GM21526 (cell line): Measurements from ENCODE around the gene NME1.
"Not testable (repeated sequence)": the region's sequence is repeated elsewhere in the genome, so short reads cannot be mapped to it uniquely, and the experiment has no call there.

Experiments
- ATAC-seq: cut with Tn5 transposase; IDR thresholded peaks from one replicate; pipeline ENCODE4 v1.9.1; 2021; ENCODE audit warnings: moderate library complexity; ENCODE audit not compliant: unreplicated experiment, low FRiP score

NME1 gene

DNA sequence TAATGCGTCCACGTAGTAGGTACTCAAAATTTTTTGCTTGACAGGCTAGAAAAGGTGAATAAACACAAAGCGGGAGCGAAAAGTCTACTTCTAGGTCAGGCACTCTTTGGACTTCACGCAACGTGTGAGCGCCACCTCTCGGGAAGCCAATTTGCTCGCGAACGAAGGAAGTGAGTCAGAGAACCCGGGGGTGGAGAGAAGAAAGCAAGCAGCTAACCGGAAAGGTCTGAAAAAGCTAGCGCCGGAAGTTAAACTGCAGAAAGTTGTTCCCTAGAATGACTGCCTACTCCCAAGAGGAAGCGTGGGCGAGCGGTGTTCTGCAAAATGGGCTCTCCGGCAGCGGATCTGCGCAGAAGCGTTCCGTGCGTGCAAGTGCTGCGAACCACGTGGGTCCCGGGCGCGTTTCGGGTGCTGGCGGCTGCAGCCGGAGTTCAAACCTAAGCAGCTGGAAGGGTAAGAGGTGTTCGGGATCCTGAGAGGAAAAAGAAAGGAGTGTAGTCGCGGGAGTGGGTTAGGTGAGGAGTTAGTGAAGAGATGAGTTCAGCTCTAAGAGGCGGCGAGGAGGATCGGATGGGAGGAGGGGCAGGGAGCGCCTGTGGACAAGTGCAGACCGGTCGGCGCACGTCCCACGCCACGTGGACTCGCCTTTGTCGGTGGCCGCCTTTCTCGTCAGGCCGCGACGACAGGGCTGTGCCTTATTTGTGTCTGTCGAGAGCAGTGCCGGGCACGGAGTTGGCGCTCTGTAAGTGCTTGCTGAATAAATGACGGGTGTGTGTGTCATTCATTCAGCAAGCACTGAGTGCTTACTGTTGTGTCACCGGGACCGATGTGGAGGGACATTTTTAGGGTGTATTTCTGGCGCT is at the start of gene NME1:
Gene NME1, plus strand, starts transcription at position 350 of the 863 bp plus-strand sequence. CDS start 2,096 bp downstream, outside the sequence.
- peak; percentile 88 for ATAC-seq

DNA sequence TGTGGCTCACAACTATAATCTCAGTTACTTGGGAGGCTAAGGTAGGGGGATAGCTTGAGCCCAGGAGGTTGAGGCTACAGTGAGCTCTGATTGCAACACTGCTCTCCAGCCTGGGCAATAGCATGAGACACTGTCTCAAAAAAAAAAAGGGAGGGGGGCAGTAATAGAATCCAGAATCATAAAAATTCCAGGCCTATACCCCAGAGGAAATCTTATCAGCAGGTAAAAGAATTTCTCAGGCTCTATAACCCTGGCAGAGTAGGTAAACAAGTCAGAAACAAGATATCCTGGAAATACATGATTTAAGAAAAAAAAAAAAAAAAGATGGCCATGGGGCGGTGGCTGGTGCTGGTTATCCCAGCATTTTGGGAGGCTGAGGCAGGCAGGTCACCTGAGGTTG is 45.6 kb upstream of the NME1 start:
- ATAC-seq: no peak

DNA sequence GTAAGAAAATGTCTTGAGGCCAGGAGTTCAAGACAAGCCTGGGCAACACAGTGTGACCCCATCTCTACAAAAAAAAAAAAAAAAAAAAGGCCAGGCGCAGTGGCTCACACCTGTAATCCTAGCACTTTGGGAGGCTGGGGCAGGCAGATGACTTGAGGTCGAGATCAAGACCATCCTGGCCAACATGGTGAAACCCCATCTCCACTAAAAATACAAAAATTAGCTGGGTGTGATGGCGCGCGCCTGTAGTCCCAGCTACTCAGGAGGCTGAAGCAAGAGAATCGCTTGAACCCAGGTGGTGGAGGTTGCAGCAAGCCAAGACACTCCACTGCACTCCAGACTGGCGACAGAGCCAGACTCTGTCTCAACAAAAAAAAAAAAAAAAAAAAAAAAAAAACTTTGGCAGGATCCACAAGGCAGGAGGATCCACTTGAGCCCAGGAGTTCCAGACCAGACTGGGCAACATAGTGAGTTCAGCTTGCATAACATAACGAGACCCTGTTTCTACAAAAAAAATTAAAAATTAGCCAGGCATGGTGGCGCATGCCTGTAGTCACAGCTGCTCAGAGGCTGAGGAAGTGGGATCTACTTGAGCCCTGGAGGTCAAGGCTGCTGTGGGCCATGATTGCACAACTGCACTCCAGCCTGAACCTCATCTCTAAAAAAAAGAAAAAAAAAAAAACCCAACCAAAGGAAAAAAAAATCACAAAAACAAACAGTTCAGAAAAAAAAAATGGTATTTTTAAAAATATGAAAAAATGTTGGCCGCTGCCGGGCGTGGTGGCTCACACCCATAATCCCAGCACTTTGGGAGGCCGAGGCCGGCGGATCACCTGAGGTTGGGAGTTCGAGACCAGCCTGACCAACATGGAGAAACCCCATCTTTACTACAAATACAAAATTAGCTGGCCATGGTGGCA is 40.8 kb upstream of the NME1 start:
- ATAC-seq: not testable (repeated sequence)

DNA sequence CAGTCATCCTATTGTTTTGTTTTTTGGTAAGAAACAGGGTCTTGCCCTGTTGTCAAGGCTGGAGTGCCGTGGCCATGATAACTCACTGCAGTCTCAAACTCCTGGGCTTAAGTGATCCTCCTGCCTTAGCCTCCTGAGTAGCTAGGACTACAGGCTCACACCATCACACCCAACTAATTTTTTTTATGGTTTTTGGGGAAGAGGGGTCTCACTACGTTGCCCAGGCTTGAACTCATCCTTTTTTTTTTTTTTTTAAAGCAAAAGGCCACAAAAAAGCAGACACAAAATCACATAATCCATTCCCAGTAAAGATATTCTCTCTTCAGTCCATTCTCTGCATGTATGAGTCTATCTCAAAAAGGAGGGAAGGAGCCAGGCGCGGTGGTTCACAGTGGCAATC is 38.2 kb upstream of the NME1 start:
- no peak for ATAC-seq

DNA sequence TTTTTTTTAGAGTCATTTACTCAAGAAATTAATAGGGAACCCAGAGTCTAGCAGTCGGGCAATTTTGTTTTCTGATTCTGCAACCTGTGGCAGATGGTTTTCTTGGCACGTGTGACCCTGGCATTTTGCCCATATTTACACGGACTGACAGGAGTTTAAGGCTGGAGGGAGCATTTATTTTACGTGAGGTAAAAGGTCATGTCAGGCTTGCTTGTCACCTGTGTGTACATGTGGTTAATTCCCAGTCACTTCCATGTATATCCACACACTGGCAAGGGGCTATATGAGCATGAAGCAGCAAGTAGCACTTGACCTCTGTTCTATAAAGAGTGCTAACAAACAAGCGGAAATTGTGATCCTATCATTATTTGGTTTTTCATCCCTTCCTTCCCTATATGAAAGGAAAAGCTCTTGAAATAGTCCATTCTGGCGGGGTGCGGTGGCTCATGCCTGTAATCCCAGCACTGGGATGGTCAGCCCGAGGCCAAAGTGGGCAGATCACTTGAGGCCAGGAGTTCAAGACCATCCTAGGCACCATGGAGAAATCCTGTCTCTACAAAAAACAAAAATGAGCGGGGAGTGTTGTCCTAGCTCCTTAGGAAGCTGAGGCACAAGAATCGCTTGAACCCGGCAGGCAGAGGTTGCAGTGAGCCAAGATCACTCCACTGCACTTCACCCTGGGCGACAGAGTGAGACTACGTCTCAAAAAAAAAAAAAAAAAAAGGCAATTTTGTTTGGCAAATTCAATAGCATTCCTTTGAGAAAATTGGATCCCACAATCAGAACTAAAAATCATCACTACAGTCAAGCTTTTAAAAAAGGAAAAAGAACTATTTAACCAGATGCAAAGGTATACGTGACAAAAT is 34.8 kb upstream of the NME1 start:
- no peak for ATAC-seq

DNA sequence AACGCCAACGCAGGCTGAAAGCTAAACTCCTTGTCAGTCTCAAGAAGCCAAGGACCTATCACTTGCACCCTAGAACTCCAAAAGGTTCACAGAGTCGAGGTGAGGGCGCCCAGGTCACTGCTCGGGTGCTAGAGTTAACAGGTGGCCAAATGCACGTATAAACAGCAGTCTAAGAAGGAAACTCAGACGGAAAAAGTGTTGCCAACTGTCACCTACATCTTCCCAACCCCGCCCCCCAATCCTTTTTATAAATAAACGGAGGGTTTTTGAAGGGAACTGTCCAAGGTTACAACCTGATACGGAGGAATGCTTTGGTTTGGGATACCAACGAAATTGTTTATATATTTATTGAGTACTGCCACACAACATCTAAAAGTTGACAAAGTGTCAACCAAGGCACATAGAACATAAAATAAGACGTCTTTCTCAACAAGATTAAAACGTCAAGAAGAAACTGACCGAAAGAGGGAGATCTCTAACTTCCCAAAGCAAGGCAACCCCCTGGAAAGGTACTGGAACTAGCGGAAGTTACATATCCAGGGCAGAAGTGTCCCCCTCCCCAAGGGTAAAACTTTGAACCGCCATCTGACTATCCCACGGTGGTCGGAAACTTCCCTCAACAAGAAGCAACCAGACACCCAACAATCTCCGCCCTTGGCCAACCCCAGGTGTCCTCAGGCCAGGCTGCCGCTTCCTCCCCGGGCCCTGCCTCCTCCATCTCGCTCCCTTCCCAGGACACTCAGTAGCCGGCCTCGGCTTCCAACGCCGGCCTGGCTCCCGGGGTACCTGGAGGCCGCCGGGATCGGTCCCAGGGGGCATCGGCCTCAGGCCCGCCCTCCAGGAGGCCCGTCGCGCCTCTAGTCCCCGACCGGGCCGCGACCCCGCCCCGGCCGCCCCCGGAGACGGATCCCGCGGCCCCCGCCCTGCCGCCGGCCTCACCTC is 33.7 kb upstream of the NME1 start:
- ATAC-seq: peak; percentile 24

DNA sequence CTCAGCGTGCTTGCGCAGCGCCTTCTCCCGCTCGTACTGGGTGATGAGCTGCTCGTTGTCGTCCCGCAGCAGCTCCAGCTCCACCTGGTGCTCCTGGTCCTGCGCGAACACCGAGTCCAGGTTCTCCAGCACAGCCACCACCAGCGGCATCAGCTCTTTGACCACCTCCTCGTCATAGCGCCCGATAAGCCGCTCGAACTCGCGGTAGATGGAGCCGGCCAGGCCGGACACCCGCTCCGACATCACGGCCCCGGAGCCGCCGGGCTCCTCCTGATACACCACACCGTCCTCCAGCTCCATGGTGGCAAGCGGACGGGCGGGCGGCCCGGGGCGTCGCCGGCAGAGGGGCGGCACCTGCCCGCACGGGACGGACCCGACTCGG is 33.0 kb upstream of the NME1 start:
- peak; percentile 25 for ATAC-seq

DNA sequence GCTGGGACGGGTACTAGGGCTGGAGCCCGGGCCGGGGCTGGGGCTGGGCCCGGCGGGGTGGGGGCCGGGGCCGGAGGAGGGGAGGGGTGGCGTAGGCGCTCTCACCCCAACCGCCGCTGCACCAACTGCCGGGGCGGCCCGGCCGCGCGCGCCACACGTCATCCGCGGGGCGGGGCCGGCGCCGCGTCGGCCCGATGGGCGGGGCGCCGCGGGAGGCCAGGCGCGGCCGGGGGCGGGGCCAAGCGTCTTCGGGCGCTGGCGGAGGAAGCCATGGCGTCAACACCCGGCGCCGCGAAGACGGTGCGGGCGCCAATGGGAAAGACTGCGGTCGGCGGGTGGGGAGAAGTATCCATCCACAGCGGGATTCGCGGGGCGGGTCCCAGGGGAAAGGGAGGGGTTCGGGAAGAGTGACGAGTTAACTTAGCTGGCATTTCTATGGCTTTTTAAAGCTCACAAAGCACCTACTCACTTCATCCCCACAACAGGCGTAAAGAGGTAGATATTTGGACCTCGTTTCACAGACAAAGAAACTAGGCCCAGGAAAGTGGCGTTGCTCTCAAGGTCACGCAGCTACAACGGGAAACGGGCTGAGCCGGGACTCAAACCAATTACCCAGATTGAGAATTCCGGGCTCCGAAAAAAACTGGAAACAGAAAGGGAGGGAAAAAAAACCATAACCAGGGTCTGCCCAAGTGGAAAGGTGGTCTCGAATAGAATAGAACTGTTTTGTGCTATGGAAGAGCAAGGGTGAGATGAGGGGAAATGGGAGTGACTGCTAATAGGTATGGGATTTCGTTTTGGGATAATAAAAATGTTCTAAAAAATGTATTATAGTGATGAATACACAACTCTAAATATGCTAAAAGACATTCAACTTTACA is 32.4 kb upstream of the NME1 start, which contains the start of gene SPAG9:
Gene SPAG9, minus strand, starts transcription at position 130 of the 881 bp plus-strand sequence. CDS start 212 bp downstream, outside the sequence.
- peak; percentile 65 for ATAC-seq

DNA sequence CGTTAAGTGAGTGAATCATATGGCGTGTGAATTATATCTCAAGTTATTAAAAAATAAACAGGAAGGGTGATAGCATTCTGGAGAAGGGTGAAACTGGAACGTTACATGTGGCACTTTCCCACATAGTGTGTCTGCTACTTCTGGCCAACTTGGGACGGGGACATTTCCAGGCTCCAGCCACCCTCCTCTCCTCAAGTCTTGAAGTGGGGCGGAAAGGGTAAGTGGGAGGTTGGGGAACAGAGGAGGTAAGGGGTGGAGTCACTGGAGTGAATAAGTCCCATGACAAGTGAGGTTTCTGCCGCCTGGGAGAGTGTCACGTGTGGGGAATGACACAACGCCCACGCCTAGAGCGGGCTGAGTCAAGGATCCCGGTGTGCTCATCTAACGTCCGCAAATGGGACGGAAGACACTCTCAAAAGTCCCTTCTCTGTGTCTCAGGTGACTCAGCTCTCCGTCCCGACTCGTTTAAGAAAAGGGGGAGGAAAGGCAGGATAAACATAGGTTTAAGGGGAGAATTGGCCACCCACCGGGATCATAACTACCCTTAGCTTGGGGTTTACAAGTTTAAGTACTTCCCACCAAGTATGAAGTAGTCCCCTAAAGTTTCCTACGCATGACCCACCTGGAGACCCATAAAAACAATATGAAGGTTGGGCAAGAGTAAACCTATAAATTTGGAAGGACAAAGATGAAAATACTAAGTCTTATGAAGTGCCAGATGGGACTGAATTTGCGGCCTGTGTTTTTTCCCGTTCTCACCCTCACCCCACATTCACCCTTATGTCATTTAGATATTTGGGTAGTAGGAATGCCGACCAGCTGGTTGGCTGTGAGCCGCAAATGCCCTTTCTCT is 31.5 kb upstream of the NME1 start:
- ATAC-seq: no peak

DNA sequence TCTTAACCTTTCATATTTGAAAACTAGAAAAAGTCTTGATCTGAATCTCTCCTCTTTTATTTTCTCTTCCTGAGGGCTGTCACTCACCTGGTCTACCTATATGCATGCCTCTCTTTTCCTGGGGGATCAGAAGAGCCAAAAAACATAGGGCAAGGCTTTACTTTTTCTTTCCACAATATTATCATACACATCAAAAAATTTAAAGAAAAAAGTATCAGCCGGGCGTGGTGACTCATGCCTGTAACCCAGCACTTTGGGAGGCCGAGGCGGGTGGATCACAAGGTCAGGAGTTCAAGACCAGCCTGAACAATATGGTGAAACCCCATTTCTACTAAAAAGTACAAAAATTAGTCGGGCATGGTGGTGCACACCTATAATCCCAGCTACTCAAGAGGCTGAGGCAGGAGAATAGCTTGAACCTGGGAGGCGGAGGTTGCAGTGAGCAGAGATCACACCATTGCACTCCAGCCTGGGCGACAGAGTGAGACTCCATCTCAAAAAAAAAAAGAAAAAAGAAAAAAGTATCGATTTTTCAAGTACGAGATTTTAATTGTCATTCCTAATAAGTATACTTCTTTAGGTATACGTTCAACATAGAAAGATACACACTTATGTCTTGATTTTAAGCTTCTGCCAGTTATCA is 30.8 kb upstream of the NME1 start:
- ATAC-seq: not testable (repeated sequence)

DNA sequence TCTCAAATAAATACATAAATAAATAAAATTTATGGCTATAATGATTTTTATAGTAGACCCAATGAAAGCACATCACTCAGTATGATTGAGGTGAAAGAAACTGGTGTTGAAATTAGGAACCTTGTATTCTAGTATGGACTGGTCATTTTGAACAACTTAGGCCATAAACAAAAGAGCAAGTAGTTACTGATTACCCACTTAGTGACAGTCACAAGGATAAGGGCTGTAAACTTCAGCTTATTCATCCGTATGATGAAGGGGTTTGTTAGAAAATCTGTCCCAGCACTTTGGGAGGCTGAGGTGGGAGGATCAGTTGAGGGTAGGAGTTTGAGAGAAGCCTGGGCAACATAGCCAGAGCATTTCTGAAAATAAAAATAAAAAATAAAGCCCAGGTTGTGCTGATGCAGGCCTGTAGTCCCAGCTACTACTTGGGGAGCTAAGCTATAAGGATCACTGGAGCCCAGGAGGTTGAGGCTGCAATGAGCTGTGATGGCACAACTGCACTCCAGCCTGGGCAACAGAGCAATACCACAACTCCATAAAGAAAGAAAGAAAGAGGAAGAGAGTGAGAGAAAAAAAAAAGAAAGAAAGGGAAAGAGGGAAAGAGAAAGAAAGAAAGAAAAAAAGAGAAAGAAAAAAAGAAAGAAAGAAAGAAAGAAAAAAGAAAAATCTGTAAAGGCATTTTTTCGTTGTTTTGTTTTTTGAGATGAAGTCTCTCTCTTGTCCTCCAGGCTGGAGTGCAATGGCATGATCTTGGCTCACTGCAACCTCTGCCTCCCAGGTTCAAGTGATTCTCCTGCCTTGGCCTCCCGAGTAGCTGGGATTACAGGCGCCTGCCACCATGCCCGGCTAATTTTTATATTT is 28.5 kb upstream of the NME1 start:
- ATAC-seq: no peak

DNA sequence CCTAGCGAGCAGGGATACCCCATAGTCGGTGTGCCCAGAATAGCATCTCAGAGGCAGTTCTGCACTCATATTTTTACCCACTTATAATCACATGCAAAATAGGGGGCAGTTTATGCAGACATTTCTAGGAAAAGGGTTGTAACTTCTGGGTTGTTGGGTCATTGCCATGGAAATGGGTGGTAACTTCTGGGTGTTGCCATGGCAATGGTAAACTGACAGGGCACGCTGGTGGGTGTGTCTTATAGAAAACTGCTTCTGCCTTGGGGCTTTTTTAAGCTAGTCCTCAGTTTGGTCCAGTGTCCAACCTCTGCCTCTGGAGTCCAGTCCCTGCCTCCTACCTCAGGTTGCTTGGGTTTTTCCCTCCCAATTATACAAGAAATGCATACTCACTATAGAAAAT is 25.3 kb upstream of the NME1 start:
- ATAC-seq: no peak

DNA sequence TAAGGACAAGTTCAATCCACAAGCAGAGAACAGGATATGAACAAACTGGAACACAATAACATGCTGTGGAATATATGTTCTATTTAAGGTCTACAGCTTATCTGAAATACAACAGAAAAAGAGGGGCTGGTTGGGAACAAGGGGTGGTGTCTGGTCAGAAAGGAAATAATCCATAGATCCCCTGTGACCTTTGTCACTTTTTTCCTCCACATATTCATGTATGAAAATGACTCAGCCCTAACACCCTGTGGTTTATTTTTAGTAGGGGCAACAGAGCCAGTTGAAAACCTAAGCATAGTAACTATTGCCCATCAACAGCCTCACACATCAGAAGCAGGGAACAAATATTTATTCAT is 20.4 kb upstream of the NME1 start:
- no peak for ATAC-seq

DNA sequence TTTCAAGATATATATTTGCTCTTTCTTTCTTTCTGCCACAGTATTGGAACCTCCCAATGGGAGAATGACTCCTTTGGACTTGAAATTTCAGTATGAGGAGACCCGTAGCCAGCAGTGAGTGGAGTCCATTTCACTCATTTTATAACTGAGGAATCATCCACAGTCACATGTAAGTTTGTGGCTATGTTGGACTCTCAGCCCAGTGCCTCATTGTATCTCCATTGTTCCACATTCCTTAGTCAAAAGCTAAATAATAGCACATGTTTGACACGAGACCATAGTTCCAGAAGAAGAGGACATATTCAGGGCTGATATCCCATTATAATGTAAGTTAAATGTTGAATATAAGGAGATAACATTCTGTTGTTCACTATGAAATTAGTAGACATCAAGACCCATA is 20.0 kb upstream of the NME1 start:
- no peak for ATAC-seq

DNA sequence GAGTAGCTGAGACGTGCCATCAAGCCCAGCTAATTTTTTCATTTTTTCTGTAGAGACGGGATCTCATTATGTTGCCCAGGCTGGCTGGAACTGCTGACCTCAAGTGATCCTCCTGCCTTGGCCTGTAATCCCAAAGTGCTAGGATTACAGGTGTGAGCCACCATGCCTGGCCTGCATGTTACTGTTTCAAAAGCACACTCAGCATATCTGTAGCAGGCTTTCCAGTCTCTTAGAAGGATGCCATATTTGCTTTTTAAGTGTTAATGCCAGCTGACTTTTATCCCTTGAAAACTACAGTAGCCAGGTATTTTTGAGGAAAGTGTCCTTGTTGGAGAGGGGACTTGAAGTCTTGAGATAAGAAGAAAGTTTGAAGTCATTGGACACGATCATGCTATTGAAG is 17.4 kb upstream of the NME1 start:
- ATAC-seq: no peak

DNA sequence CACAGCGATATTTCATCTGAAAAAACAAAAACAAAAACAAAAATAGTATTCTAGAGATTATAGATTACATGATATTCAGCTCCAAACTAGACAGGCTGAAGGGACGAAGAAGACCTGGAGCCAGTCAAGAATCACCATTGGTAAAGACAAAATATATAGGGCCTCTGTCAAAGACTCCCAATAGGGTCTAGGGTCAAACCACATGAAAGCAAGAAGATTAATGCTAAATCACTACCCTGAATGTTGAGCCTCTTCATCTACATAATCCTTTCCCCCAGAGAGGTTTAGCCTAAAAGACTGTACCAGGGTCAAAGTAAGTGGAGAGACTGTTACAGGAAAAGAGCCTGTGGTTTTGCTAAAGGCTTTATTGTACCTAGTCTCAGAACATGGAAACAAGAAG is 10.8 kb upstream of the NME1 start:
- ATAC-seq: no peak
